ENCODE measurements around the gene TLCD2. TPM values are rescaled to one million over a fixed set of nuclear protein-coding genes. Genes with fewer than 3 reads are reported as not detected.
A peak's percentile ranks its signal among the peaks of the same experiment; 100 is the strongest.
"Not testable (repeated sequence)": the region's sequence is repeated elsewhere in the genome, so short reads cannot be mapped to it uniquely, and the experiment has no call there.

Gene TLCD2
- polyA plus RNA-seq, 6 donors from 2014 or later: not detected

GRCh38 chr17:1710807-1711553, 803 bp upstream of the TLCD2 start:
- no peaks in the 10 kb centered on the region for H3K9me3 Mint-ChIP-seq
- H3K27ac Mint-ChIP-seq: no peak overlapping the region
- DNase-seq (no peak), ATAC-seq (ENCODE audit: low read depth in 2 of 2) (no peak)
- peak overlapping the region; percentile 6 to 88 (median 65) for H3K4me3 Mint-ChIP-seq
- H3K27me3 Mint-ChIP-seq: peaks cover 40 to 81% (median 59%) of the 10 kb centered on the region in 3 donors
- H3K4me1 Mint-ChIP-seq: peaks cover 8 to 21% (median 16%) of the 10 kb centered on the region in 3 donors
- H3K36me3 Mint-ChIP-seq: peaks cover 0 to 8% of the 10 kb centered on the region in 2 donors

- no peak for DNase-seq
- ATAC-seq (ENCODE audit: low read depth in 2 of 2): peak in 1 of 2 donors; percentile 19
- H3K4me3 Mint-ChIP-seq: peak overlapping the region in 3 of 8 donors; percentile 15 to 68 (median 21)
Observed at GRCh38 chr17:1709403-1709951, 700 bp downstream of the TLCD2 start.

DNA sequence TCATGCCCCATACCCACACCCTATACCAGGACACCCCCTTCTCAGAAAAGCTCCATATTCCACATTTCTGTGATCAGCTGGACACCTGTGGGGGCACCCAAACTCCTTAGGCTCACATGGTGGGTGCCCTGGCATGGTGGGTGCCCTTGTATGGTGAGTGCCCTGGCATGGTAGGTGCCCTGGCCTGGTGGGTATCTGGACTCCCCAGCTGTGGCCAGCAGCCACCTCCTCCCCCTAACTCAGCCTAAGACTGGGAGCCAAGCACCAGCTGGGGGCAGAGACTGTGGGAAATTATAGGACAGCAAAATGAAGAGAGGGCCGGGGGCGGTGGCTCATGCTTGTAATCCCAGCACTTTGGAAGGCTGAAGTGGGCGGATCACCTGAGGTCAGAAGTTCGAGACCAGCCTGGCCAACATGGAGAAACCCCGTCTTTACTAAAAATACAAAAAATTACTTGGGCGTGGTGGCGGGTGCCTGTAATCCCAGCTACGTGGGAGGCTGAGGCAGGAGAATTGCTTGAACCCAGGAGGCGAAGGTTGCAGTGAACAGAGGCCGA, 1.3 kb downstream of the TLCD2 start:
- peak overlapping the region in 1 of 6 donors; percentile 30 for H3K27ac Mint-ChIP-seq
- H3K4me3 Mint-ChIP-seq: peak overlapping the region in 5 of 8 donors; percentile 15 to 73 (median 55)
- H3K36me3 Mint-ChIP-seq; H3K9me3 Mint-ChIP-seq; ATAC-seq (ENCODE audit: low read depth in 2 of 2); DNase-seq: not testable (repeated sequence)
- peaks cover 0 to 11% (median 10%) of the 10 kb centered on the region in 3 donors for H3K4me1 Mint-ChIP-seq
- peaks cover 45 to 81% (median 60%) of the 10 kb centered on the region in 3 donors for H3K27me3 Mint-ChIP-seq

More at GRCh38 chr17:1709403-1709951, 700 bp downstream of the TLCD2 start:
- Mint-ChIP-seq H3K9me3 (no peaks in the 10 kb centered on the region), H3K36me3 (peaks cover 0 to 8% of the 10 kb centered on the region in 2 donors), H3K4me1 (peaks cover 3 to 17% (median 14%) of the 10 kb centered on the region in 3 donors), H3K27ac (no peak overlapping the region), H3K27me3 (peaks cover 49 to 85% (median 67%) of the 10 kb centered on the region in 3 donors)

- Mint-ChIP-seq H3K4me1 (peaks cover 0 to 11% (median 10%) of the 10 kb centered on the region in 3 donors), H3K9me3 (no peaks in the 10 kb centered on the region), H3K27ac (no peak overlapping the region), H3K27me3 (peaks cover 38 to 69% (median 54%) of the 10 kb centered on the region in 3 donors), H3K36me3 (peaks cover 0 to 7% of the 10 kb centered on the region in 2 donors), H3K4me3 (no peak overlapping the region)
- ATAC-seq (ENCODE audit: low read depth in 2 of 2) (no peak), DNase-seq (no peak)
Observed at GRCh38 chr17:1707107-1707506, 3.1 kb downstream of the TLCD2 start.

GRCh38 chr17:1705004-1705403, 5.2 kb downstream of the TLCD2 start:
- ATAC-seq (ENCODE audit: low read depth in 2 of 2) (no peak), DNase-seq (no peak)
- no peak overlapping the region for H3K27ac Mint-ChIP-seq
- H3K9me3 Mint-ChIP-seq: no peaks in the 10 kb centered on the region
- peaks cover 24 to 51% (median 39%) of the 10 kb centered on the region in 3 donors for H3K27me3 Mint-ChIP-seq
- no peak overlapping the region for H3K4me3 Mint-ChIP-seq
- H3K36me3 Mint-ChIP-seq: no peaks in the 10 kb centered on the region
- H3K4me1 Mint-ChIP-seq: peaks cover 0 to 5% (median 3%) of the 10 kb centered on the region in 3 donors

DNA sequence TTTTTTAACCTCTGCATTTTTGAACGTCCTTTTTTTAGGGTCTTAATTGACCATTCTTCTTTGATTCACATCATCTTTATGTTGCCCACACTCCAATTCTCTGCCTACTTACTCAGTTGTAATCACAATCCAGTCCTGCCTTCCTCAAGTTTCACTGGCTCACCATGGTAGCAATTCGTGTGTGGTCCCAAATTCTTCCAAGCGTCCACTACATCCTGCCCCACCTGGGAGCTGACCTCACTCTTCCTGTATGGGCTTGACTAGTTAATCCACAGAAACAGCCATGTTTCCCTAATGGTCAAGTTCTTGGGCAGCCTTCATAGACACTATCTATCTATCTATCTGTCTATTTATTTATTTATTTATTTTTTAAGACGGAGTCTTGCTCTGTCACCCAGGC, 7.1 kb downstream of the TLCD2 start:
- Mint-ChIP-seq H3K9me3 (no peaks in the 10 kb centered on the region), H3K4me3 (no peak overlapping the region), H3K36me3 (no peaks in the 10 kb centered on the region), H3K27me3 (peaks cover 24 to 44% (median 39%) of the 10 kb centered on the region in 3 donors), H3K4me1 (no peaks in the 10 kb centered on the region), H3K27ac (no peak overlapping the region)
- no peak for ATAC-seq (ENCODE audit: low read depth in 2 of 2)
- no peak for DNase-seq

GRCh38 chr17:1699891-1700290, 10.3 kb downstream of the TLCD2 start:
- ATAC-seq (ENCODE audit: low read depth in 2 of 2); H3K9me3 Mint-ChIP-seq; H3K4me3 Mint-ChIP-seq; H3K27ac Mint-ChIP-seq; H3K36me3 Mint-ChIP-seq; H3K4me1 Mint-ChIP-seq; DNase-seq: not testable (repeated sequence)
- H3K27me3 Mint-ChIP-seq: peaks cover 6 to 21% (median 12%) of the 10 kb centered on the region in 3 donors

GRCh38 chr17:1697681-1698080, 12.5 kb downstream of the TLCD2 start:
- Mint-ChIP-seq H3K9me3 (peaks cover 0 to under 1% (median 0%) of the 10 kb centered on the region in 7 donors), H3K4me1 (no peaks in the 10 kb centered on the region), H3K4me3 (no peak overlapping the region), H3K27me3 (peaks cover 7 to 15% (median 10%) of the 10 kb centered on the region in 3 donors), H3K27ac (no peak overlapping the region), H3K36me3 (peaks cover 0 to 2% of the 10 kb centered on the region in 2 donors)
- ATAC-seq (ENCODE audit: low read depth in 2 of 2): no peak
- no peak for DNase-seq

GRCh38 chr17:1695365-1695764, 14.8 kb downstream of the TLCD2 start:
- Mint-ChIP-seq H3K4me1 (no peaks in the 10 kb centered on the region), H3K27ac (no peak overlapping the region), H3K27me3 (peaks cover 10 to 19% (median 15%) of the 10 kb centered on the region in 3 donors), H3K4me3 (no peak overlapping the region), H3K9me3 (peaks cover 0 to 4% (median 0%) of the 10 kb centered on the region in 7 donors), H3K36me3 (peaks cover 0 to 7% of the 10 kb centered on the region in 2 donors)
- no peak for DNase-seq
- ATAC-seq (ENCODE audit: low read depth in 2 of 2): no peak

DNA sequence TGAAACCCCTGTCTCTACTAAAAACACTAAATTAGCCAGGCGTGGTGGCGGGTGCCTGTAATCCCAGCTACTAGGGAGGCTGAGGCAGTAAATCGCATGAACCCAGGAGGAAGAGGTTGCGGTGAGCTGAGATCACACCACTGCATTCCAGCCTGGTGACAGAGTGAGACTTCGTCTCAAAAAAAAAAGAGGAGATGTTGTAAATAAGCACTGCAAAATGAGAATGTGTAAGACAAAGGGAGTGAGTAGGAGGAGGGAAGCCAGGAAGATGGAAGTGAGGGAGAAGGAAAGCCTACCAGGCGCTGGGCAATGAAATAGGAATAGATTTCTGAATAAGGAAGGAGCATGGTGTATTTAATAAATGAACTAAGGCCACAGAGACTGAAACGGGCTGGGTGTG, 16.8 kb downstream of the TLCD2 start:
- Mint-ChIP-seq H3K36me3 (peaks cover 0 to 7% of the 10 kb centered on the region in 2 donors), H3K27me3 (peaks cover 10 to 19% (median 11%) of the 10 kb centered on the region in 3 donors), H3K27ac (peak overlapping the region in 1 of 6 donors; percentile 30), H3K4me1 (no peaks in the 10 kb centered on the region), H3K9me3 (peaks cover 0 to 4% (median 0%) of the 10 kb centered on the region in 7 donors), H3K4me3 (no peak overlapping the region)
- DNase-seq (no peak), ATAC-seq (ENCODE audit: low read depth in 2 of 2) (no peak)

GRCh38 chr17:1690544-1691221, 19.5 kb downstream of the TLCD2 start:
- Mint-ChIP-seq H3K4me1 (peaks cover 0 to 4% (median 0%) of the 10 kb centered on the region in 3 donors), H3K27me3 (peaks cover 6 to 19% (median 10%) of the 10 kb centered on the region in 3 donors), H3K27ac (no peak overlapping the region), H3K4me3 (peak overlapping the region in 1 of 8 donors; percentile 22), H3K9me3 (peaks cover 0 to 4% (median 0%) of the 10 kb centered on the region in 7 donors), H3K36me3 (peaks cover 0 to 7% of the 10 kb centered on the region in 2 donors)
- no peak for DNase-seq
- no peak for ATAC-seq (ENCODE audit: low read depth in 2 of 2)

DNA sequence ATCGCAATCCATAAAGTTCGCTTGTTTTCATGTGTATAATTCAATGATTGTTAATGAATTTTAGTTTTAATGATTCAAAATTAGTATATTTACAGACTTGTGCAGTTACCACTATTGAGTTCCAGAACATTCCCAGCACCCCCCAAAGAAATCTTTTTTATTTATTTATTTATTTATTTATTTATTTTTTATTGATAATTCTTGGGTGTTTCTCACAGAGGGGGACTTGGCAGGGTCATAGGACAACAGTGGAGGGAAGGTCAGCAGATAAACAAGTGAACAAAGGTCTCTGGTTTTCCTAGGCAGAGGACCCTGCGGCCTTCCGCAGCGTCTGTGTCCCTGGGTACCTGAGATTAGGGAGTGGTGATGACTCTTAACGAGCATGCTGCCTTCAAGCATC, 21.8 kb downstream of the TLCD2 start:
- Mint-ChIP-seq H3K36me3 (peaks cover 0 to 15% of the 10 kb centered on the region in 2 donors), H3K27me3 (peaks cover 3 to 15% (median 11%) of the 10 kb centered on the region in 3 donors)
- not testable (repeated sequence) for DNase-seq

GRCh38 chr17:1686086-1686485, 24.1 kb downstream of the TLCD2 start:
- Mint-ChIP-seq H3K9me3 (peaks cover 0 to 2% (median 0%) of the 10 kb centered on the region in 7 donors), H3K27me3 (peaks cover 0 to 4% (median 0%) of the 10 kb centered on the region in 3 donors), H3K36me3 (peaks cover 11 to 19% of the 10 kb centered on the region in 2 donors), H3K4me1 (peaks cover 27 to 37% (median 35%) of the 10 kb centered on the region in 3 donors), H3K4me3 (peak overlapping the region in 5 of 8 donors; percentile 11 to 50 (median 26)), H3K27ac (peak overlapping the region in 2 of 6 donors; percentile 74 to 84)
- DNase-seq: no peak
- ATAC-seq (ENCODE audit: low read depth in 2 of 2): no peak

More for the DNA sequence above, 21.8 kb downstream of the TLCD2 start:
- H3K4me3 Mint-ChIP-seq; H3K9me3 Mint-ChIP-seq; H3K27ac Mint-ChIP-seq; ATAC-seq (ENCODE audit: low read depth in 2 of 2): not testable (repeated sequence)
- peaks cover 15 to 19% (median 15%) of the 10 kb centered on the region in 3 donors for H3K4me1 Mint-ChIP-seq

All from naive B cell (primary cell).